ENCODE results near the gene AFF1.
A peak's percentile ranks its signal among the peaks of the same experiment; 100 is the strongest.

AFF1 gene

DNA sequence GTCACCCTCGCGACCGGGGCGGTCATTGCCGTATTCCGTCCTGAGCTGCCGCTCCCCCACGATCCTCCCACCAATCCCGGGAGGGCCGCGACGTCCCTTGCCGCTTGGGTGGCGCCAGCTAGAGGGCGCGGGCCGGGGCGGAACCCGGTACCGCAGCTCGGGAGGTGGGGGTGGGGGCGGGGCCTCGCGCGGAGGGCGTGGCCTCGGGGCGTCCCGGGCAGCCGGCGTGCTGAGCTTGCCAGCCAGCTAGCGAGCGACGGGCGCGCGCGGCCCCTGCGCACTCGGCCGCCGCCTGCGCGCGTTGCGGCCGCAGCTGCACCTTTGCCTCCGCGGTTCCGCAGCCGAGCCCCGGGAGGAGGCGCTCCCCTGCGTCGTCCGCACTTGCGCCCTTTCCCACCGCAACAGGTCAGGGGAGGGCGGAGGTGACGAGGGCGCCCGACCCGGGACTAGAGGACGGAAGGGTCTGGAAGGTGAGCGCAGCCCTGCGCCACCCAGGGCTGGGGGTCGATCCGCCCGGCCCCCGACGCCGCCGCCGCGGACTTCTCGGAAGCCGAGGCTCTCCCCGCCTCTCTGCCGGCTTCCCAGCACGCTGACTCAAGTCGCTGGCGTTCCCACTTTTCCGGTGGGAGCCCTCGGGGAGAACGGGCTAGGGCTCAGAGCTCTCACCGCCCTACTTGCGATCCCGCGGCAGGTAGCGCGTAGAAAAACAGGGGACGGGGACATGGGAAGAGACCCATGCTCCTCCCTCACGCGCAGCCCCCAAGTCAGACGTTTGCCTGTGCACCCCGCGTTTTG is at the start of gene AFF1:
Gene AFF1 (plus strand): TSS at position 241 of the 795 bp plus-strand sequence. CDS start 13,523 bp downstream, outside the sequence.
- peak; percentile 97 for DNase-seq

DNA sequence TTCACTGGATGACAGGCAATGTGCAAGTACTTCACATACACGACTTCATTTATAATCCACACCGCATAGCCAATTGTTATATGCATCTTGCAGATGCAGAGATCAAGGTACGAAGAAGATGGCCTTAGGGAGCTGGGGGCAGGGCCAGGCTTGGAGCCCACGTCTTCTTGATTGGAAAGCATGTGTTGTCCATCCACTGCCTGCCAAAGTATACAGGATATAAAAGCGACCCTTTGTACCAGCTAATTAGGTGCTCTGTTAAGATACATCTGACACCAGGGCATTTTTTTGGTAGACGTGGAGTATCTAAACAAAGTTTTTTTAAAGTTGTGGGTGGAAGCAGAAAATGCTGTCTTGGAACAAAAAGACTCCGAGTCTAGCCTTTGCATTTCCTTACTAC is 44.0 kb upstream of the AFF1 start:
- no peak for DNase-seq

GRCh38 chr4:86891762-86892635 is 42.8 kb upstream of the AFF1 start, which contains the start of gene C4orf36:
TSS of gene C4orf36 (minus strand) at chr4:86892422. CDS start at chr4:86891520, 902 bp downstream.
- DNase-seq, result peak; percentile 58

- DNase-seq, result no peak
Measured at GRCh38 chr4:86892636-86892960, 42.2 kb upstream of the AFF1 start.

- no peak for DNase-seq
Measured at GRCh38 chr4:86893136-86893535, 41.7 kb upstream of the AFF1 start.

- DNase-seq, result peak; percentile 48
Measured at GRCh38 chr4:86894455-86894854, 40.4 kb upstream of the AFF1 start.

DNA sequence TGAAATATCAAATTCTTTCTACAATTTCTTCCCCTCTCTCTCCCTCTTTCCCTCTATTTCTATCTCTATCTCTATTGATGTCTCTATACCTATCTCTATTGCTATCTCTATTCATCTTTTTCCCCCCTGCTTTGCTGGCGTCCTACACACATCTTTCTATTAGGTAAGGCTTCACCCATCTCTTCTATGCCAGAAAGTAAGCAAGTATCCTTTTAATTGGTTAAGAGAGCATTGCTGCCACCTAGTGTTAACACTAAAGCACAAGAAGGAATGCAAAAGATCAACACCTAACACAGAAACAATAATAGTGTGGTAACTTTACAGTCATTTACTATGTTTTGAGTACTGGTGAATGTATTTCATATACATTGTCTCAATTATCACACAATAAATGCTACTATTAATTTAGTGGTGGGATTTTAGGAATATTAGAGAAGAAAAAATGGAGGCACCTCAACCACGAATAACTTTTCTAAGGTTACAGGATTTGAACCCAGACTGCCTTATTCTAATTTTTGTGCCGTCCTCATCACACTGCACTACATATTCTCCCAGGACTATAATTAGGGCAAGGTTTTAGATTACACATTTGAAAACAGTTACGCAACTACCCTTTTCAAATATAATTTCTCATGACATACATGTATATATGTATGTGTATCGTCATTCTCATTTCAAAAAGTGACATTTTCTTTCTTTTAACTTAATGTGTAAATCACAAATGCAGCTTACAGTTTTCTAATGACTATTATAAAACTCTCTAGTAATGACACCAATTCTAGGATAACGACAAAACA is 38.9 kb upstream of the AFF1 start:
- DNase-seq, result peak; percentile 81

- no peak for DNase-seq
Measured at GRCh38 chr4:86896596-86896995, 38.2 kb upstream of the AFF1 start.

DNA sequence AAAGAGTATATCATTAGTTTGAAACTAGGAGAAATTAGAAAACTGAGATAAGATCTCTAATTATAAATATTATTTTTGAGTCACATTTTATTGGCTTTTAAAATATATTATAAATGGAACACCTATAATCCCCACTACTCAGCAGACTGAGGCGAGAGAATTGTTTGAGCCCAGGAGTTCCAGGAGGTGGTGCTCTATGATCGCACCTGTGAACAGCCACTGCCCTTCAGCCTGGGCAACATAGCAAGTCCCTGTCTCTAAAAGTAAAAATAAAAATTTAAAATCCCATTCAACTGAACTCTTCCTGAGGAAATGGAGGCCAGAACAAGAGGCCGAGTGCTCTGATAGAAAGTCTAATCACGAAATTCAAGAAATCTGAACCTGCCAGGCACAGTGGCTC is 36.2 kb upstream of the AFF1 start:
- no peak for DNase-seq

DNA sequence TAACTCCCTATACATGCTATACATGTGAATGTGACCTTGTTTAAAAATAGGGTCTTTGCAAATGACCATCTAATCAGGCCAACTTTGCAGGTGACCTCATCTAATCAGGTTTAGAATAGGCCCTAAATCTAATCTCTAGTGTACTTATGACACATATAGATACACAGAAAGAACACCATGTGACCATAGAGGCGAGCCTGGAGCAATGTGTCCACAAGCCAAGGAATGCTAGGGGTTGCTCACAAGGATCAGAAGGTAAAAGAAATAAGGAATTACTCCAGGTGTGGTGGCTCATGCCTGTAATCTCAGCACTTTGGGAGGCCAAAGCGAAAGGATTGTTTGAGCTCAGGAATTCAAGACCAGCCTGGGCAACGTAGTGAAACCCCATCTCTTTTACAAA is 32.9 kb upstream of the AFF1 start:
- no peak for DNase-seq

GRCh38 chr4:86908251-86908657 is 26.6 kb upstream of the AFF1 start:
- peak; percentile 83 for DNase-seq

DNA sequence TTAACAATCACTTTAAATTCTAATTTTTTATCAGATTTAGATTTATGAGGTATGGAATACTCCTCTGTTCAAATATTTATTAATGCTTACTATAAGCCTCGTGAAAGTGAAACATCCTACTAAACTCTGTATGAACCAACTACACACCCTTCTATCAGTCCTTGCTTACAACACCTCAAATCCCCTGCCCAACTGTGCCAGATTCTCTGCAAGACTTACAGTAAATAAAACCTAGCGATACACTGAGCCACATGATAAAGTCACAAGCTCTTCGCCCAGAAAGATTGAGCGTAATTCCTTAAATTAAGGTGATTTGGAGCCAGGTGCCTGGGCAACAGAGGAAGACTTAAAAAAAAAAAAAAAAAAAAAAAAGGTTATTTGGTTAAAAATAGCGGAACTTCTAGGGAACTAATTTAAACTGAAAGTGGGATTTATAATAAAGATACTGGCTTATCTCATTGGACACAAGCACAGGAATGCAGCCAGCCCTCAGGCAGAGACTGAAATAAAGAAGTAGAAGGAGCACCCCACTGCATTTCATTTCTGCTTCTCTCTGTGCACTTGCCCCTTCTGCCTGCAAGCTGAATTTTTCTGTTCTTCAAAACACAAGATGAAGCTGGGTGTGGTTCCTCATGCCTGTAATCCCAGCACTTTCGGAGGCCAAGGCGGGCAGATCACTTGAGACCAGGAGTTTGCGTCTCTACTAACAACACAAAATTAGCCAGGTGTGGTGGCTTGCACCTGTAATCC is 25.1 kb upstream of the AFF1 start:
- DNase-seq, result peak; percentile 55

GRCh38 chr4:86910369-86910768 is 24.4 kb upstream of the AFF1 start:
- DNase-seq, result no peak

- no peak for DNase-seq
Measured at GRCh38 chr4:86910820-86911684, 23.8 kb upstream of the AFF1 start.

DNA sequence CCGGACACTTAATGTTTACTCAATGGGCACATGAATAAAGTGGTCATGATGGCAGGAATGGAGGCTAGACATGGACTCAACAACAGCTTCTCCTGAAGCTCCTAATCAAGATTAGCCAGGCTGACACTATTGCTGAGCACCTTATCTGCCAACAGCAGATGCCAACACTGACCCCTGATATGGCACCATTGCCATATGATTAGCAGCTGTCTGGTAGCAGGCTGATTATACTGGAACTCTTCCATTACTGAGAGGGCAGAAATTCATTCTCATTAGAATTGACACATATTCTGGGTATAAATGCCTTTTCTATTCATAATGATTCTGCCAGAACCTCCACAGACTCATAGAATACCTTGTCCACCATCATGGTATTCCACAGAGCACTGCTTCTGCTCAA is 18.4 kb upstream of the AFF1 start:
- DNase-seq, result no peak

GRCh38 chr4:86917212-86918039 is 17.4 kb upstream of the AFF1 start:
- DNase-seq, result no peak

DNA sequence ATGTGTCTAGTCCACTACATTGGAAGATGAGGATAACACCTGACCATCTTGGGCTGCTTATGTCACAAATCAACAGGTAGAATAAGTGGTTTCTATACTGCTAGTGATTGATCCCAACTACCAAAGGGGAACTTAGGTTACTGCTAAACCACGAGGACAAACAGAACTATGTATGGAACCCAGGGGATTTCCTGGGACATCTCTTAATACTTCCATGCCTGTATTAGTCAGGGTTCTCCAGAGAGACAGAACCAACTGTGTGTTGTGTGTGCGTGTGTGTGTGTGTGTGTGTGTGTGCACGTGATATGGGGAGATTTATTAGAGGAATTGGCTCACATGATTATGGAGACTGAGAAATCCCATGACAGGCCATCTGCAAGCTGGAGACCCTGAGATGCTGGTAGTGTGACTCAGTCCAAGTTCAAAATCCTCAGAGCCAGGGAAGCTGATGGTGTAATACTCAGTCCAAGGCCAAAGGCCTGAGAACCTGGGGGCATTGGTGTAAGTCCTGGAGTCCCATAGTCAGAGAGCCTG is 16.2 kb upstream of the AFF1 start:
- peak; percentile 93 for DNase-seq

- no peak for DNase-seq
Measured at GRCh38 chr4:86919561-86920223, 15.1 kb upstream of the AFF1 start.

DNA sequence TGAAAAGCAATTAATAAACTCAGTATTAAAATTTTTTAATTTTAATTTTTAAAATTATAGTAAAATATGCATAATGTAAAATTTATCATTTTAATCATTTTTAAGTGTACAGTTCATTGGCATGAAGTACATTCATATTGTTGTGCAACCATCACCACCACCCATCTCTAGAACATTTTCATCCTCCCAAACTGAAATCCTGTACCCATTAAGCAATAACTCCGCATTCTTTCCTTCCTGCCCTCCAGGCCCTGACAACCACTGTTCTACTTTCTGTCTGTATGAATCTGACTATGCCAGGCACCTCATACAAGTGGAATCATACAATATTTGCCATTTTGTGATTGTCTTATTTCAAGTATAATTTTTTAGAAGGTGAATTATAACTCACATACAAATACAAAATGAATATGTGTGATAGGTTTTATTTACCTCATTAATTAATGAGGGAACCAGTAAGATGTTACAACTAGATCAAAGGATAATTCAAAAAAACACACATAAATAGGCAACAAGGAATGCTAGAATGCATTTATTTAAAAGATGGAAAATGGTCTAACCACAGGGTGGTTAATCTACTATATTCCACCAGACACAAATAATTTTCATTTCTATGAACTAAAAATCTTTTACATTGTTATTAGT is 13.1 kb upstream of the AFF1 start:
- peak; percentile 65 for DNase-seq

Data from suppressor macrophage treated with lipopolysaccharide for 4 hours (primary cell).